ENCODE measurements around the gene RSL1D1.

The RSL1D1 gene

DNA sequence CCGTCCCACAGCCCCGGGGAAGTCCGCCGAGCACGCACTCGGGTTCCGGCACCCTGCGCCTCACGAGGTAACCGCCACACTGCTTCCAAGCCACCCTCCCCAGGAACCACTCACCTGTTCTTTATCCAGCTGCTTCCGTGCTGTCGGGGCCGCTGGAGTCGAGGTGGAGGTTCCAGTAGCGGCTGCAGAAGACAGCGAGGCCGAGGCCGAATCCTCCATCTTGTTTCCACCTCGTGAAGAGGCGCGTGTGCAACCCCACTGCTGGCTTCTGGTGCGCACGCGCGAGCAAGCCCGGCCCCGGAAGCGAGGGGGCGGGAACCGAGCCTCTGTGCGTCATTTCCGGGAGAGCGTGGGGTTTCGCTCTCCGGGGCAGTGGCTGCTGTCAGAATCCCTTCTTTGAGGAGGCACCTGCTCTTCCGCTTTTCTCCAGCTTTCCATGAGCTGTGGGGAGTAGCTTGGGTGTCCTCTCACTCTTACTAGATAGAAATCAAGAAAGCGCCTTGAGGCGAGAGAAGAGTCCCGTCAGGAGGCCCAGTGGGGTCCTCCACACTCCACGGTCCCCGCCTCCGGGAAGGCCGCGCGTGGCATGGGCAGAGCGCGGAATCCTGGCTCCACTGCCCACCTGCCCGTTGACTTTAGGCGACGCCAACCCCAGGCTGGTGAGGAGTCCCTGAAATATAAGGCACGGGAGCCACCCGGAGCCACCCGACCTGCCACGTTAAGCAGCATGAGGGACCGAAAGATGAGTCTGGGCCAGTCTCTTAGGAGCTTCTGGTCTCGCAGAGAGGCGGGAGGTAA, at the start of gene RSL1D1:
RSL1D1 (minus strand) TSS at position 249 of the 798 bp plus-strand sequence; CDS start at position 219, 30 bp downstream.
- peak; percentile 86 to 88 for DNase-seq (ENCODE audit: low read depth in 2 of 2)

DNA sequence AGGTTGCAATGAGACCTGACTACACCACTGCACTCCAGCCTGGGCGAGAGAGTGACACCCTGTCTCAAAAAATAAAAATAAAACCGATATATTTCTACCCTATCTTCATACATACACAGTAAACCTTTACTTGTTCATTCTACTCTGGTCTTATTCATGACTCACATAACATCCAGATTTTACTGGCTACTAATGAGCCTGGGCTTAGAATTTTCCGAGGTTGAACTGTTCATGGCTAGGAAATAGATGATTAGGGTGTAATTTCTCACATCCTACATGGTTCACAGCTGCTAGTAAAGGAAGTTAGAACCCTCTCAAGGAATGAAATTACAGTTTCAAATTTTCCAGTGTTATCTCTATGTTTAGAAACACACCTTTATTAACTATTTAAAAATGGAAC, 49.7 kb upstream of the RSL1D1 start:
- DNase-seq (ENCODE audit: low read depth in 2 of 2) = no peak

DNA sequence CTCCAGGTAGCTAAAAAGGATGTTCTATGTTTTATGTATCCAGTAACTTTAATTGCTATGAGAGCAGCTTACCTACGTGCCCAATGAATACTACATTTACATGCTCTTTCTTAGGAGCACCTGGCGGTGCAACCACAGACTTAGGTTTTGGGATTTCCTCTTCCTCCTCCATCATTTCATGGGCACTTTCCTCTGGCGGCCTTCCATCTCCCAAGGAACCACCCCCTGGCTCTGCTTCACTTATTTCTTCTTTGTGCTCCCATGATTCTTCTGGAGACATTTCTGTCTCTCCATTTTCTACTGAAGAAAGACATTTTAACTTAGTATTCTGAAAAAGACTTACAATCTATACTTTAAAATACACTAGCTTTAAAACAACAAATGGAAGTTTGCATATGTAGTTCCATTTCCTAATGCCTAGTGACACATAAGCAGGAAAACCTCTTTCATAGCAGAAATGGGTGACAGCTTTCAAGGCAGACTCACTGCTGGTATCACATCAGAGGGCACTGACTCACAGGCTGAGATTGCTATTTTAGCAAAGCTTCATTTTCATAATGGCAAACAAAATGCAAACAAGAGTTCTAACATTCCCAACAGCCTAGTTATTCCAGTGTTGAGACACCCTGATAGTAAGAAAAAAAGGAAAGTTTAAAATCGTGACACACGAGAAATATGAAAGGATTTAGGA, 45.3 kb upstream of the RSL1D1 start:
- no peak for DNase-seq (ENCODE audit: low read depth in 2 of 2)

DNA sequence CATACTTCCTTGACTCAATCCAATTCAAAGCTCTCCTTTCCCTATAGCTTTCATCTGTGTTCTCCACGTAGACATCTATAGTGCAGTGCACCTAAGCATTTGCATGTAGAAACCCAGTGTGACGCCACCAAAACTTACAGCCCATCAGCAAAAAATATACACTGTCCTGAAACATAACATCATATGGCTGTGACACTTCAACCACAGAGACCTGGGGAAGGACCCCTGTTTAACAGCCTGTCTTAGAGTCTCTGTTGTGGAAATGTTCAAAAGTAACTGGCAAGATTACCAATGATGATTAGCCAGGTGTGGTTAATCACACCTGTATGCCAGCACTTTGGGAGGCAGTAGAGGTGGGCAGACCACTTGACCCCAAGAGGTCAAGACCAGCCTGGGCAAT, 42.2 kb upstream of the RSL1D1 start:
- DNase-seq (ENCODE audit: low read depth in 2 of 2) = no peak

DNA sequence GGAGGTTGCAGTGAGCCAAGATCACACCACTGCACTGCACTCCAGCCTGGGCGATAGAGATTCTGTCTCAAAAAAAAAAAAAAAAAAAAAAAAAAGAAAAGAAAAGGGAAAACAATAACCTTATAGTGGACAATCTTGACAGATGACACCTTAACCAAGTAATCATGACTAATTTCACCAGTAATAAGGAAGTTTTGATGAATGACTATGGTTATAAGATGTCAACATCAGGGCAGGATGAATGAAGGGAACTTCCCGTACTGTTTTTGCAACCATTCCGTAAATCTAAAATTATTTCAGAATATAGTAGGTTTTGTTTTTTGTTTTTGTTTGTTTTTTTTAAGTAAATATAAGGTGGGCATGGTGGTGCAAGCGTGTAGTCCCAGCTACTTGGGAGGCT, 41.4 kb upstream of the RSL1D1 start:
- DNase-seq (ENCODE audit: low read depth in 2 of 2) = no peak

DNA sequence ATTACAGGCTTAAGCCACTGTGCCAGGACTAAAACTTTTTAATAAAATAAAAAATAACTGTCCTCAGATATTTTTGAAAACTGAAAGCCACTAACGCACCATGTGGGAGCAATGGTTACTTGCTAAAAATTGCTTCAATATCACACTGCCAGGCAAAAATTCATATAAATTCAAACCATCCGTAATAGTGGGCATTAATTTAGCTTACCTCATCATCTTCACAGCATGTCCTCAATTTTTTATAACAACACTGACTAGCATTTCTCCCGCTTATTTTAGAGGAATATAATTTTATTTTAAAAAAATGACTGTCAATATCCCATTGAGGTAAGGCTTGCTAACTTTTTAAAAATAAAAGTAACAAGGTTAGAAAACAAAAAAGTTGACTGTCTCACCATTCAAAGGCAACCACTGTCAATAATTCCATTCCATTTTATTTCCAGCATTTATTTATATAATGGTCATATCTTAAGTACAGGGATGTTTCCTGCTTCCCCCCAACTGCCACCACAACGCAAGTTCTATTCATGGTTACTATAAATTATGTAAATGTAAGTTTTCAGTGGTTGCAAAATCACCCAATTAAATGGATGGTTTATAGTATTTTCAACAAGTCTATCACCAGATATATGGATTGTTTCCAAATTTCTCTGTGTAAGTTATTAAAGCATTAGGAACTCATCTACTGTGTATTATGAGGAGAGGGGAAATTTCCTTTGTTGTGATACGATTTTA, 39.1 kb upstream of the RSL1D1 start:
- no peak for DNase-seq (ENCODE audit: low read depth in 2 of 2)

DNA sequence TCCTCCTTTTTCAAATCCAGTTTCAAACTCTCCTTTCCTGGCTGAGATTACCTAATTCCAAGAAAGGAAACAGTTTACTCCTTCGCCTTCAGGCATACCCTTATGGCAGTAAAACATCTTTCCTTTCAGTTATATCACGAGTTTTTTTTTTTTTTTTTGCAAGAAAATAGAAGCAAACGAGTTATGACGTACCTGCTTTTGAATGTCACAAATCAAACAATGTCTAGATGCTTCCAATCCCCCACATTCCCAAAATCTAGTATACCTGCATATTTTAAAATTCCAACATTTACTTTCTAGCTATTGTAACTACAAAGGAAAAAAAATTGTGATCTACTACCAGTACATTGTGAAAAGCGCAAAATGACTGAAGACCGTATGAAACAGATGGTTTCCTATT, 35.5 kb upstream of the RSL1D1 start:
- no peak for DNase-seq (ENCODE audit: low read depth in 2 of 2)

DNA sequence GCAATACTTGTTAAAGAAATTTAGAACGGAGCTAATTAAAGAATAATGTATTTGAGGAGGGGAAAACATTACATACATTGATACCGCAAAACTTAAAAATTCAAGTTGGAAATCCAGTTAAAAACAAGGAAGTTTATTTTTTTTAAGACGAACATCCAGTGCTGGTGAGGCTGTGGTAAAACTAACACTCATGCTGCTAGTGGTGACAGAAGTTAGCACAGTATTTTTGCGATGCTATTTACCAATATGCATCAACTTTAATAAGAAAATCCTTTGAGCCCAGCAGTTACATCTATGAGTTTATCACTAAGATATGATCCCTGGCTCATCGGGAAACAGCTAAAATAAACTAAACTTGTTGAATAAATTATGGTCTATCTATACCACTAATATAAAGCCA, 32.7 kb upstream of the RSL1D1 start:
- DNase-seq (ENCODE audit: low read depth in 2 of 2) = no peak

DNA sequence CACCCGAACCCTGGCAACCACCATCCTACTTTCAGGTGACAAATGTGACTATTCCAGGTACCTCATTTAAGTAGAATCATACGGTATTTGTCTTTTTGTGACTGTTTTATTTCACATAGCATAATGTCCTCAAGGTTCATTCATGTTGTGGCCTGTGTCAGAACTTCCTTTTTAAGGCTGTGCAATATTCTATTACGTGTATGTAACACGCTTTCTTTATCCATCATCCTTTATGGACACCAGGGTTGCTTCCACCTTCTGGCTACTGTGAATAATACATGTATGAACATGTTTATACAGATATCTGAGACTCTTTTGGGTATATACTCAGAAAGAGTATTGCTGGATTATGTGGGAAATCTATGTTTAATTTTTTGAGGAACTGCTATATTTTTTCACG, 28.7 kb upstream of the RSL1D1 start:
- DNase-seq (ENCODE audit: low read depth in 2 of 2) = no peak

DNA sequence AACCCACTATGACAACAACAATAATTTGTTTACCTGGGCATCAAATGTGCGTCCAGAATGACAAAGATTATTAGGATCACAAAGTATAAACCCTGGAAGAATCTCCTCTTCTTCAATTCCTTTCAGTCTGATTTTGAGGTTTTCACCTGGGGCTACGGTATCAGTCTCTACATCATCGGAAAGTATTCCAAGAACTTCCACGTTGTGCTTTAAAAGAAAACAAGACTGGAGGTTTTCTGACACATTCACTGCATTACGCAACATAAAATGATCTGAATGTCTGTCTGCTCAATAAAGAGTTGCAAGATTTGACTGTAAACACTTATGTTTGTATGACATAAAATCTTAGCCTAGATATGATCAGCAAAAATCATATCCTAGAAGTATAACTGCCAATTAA, 26.0 kb upstream of the RSL1D1 start:
- DNase-seq (ENCODE audit: low read depth in 2 of 2) = no peak

DNA sequence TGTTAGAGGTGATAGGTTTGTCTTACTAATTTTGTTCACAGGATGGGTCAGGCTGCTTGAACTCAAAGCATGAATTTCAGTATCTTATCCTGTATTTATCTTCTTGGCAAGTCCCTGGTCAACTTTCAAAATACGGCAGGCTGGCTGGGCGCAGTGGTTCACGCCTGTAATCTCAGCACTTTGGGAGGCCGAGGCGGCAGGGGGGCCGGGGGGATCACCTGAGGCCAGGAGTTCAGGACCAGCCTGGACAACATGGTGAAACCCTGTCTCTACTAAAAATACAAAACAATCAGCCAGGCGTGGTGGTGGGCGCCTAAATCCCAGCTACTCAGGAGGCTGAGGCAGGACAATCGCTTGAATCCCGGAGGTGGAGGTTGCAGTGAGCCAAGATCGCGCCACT, 25.0 kb upstream of the RSL1D1 start:
- DNase-seq (ENCODE audit: low read depth in 2 of 2) = no peak

DNA sequence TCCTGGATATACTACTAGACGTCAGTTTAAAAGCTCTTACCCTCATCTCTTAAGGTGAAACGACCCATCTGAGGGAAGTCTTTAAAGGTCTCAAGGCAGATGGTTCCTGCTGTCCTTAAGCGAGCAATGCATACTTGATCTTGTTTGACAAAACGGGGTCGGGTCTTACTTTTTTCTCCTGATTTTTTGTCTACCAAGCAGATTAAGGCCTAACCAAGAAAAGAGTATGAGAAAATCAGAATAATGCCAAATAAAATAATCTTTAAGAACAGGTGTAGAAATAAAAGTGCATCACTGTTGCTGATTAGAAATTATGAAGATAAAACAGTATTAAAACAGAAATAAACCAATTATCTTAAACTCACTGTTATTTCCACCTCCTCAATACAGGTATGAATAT, 24.4 kb upstream of the RSL1D1 start:
- DNase-seq (ENCODE audit: low read depth in 2 of 2) = no peak

DNA sequence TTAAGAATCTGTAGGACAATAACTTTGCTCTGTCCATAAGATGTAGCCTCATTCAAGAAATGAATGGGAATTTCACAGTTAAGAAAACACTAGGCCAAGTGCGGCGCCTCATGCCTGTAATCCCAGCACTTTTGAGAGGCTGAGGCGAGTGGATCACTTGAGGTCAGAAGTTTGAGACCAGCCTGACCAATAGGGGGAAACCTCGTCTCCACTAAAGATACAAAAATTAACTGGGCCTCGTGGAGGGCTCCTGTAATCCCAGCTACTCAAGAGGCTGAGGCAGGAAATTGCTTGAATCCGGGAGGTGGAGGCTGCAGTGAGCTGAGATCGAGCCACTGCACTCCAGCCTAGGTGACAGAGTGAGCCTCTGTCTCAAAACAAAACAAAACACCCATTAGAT, 19.9 kb upstream of the RSL1D1 start:
- no peak for DNase-seq (ENCODE audit: low read depth in 2 of 2)

DNA sequence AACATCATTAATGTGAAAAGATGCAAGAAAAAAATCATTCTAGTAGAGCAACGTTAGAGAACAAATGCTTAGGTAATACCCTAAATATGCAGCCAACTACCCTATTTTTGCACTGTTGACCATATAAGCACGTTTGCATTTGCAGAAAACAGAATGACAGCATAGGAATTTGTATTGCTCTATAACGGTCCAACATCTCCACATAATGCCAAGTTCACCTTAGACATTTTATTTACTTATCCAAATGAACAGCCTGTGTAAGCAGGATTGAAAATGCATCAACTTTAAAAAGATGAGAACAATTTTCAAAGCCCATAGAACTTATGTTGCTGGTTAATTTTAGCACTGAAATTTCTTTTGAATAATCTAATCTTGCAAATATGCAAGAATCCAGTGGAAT, 19.1 kb upstream of the RSL1D1 start:
- DNase-seq (ENCODE audit: low read depth in 2 of 2) = no peak

DNA sequence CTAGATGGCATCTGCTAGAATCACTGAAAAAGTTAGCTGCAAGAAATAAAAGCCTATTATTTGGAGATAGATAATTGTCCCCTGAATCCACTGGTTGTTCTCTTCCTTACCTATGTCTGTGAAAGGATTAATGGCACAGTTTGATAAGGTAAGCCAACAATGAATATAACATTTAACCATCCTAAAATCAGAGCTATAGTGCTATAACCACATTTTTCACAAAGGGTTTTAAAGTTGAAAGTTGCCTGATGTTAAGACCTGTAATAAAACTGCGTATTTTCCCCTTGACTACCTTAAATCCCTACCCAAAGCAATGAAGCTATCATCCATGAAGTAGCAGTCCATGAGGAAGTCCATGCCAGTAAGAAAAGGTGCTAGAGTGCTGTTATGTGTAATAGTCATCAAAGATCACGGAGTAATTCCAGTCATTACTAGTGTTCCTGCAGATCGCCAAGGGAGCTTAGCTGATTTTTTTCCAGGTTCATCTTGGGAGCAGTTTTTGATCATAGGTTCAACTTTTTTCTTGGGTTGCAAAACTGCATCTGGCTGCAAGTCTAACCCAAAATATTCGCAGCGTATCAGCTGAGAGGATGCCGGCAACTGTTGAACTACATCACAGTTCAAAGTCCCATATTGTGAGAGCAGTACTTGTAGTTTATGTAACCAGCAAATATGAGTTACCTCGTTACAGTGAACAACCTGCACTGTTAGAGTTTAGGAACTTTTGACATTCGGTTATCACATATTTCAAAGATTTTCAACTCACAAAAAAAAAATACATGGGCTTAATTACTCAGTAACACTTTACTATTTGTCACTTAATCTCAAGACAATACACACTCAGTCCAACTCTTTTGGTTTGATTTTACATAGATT, 18.2 kb upstream of the RSL1D1 start:
- no peak for DNase-seq (ENCODE audit: low read depth in 2 of 2)

DNA sequence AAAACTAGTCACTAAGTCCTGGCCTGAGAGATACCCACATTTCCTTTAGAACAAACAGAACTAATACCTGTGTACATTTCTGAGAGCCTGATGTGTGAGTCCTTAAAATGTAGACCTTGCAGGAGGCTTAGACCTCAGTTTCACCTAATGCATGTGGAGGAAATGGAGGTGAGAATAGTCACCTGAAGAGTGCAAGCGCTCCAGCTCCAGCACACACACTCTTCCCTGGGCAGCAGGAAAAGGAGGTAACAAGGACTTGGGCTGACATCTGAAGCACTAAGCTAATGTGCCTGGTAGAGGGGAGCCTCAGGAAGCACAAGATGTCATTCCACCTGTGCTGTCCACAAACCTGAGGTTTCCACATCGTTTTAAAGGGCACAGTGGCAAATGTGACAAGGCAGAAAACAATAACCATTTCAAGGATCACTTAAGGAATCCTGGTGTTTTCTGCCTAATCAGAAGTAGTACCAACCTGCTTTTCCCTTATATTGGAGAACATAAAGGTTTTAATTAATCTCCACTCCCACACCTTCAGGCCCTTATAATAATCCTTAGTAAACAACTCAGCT, 17.2 kb upstream of the RSL1D1 start:
- DNase-seq (ENCODE audit: low read depth in 2 of 2) = no peak

DNA sequence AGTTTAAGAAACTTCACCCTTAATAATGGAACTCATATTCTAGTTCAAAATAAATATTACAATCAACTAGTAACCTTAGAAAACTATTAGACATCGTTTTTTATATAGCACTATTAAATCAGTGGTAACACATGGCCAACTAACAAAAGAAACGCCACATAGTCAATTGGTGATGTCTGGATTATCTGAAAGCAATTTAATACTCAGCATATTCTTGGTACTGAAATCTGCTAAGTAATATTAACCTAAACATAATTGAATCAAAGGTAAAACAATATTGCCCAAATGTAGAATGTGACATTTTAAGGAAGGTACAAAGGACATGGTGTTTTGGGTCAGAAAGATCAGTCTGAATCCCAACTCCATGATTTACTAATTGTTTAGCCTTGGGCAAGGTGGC, 11.1 kb upstream of the RSL1D1 start:
- DNase-seq (ENCODE audit: low read depth in 2 of 2) = no peak

DNA sequence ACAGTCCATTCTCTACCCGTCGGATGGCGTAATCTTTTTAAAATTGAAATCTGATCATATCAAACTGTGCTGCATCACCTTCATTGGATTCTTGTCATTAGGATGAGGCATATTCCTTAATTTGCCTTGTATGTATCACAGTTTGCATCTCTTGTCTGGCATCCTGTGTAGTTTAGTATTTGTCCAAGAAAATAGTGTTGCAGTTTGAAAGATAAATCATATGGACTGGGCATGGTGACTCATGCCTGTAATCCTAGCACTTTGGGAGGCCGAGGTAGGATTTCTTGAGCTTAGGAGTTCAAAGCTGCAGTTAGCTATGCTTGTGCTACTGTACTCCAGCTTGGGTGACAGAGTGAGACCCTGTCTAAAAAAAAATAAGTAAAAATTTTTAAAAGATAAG, 5.8 kb upstream of the RSL1D1 start:
- no peak for DNase-seq (ENCODE audit: low read depth in 2 of 2)

DNA sequence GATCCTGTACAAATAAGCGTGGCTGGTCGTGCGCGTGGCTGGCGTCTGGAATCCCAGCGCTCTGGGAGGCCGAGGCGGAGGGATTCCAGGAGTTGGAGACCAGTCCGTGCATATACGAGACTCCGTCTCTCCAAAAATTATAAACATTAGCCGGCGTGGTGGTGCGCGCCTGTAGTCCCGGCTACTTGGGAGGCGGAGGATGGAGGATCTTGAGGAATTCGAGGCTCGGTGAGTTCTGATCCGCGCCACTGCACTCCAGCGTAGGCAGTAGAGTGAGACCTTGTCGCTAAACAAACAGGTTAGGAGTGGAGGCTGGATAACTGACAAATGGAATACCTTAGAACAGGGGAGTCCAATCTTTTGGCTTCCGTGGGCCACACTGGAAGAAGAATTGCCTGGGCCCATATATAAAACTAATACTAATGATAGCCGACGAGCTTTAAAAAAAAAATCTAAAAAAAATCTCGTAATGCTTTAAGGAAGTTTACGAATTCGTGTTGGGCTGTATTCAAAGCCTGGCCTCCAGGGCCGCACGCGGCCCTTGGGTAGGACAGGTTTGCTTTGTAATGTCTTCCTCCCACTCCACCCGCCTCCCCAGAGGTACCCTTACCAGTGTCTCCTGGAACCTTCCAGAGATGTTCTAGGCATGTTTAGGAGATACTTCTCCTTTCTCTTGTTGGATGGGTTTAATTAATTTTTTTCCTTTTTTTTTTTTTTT, 909 bp upstream of the RSL1D1 start:
- DNase-seq (ENCODE audit: low read depth in 2 of 2) = no peak

DNA sequence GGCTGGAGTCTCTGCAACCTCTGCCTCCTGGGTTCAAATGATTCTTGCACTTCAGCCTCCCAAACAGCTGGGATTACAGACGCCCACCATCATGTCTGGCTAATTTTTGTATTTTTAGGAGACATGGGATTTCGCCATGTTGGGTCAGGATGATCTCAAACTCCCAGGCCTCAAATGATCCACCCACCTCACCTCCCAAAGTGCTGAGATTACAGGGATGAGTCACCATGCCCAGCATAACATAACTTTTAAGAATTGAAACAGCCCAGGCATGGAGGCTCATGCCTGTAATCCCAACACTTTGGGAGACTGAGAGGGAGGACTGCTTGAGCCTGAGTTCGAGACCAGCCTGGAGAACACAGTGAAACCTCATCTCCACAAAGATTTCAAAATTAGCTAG, 2.5 kb downstream of the RSL1D1 start:
- DNase-seq (ENCODE audit: low read depth in 2 of 2) = no peak

DNA sequence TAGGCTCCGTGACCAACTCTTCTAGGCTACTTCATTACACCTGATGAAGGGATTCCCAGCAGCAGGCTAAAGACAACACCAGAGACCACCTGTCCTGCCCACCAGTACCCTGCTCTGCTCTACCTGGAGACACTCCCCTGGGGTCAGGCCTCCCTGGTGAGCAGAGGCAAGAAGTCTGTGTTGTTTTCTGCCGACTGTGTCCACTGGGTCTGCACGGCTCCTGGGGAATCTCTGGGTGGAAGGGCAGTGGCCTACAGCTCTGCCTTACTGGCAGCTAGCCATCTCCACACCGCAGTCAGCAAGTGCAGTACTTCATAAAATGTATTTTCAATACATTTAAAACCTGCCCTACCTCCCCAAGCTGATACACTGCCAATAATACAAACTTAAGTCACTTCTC, 6.8 kb downstream of the RSL1D1 start:
- no peak for DNase-seq (ENCODE audit: low read depth in 2 of 2)

All from stimulated activated CD8-positive, alpha-beta memory T cell treated with anti-CD3 and anti-CD28 coated beads, Interleukin-2, amount 100 ng/mL, for 1 hour (primary cell).